Fibroblast of mammary gland (primary cell): ENCODE results near the gene SMIM30.
A peak's percentile ranks its signal among the peaks of the same experiment; 100 is the strongest.

Experiments used
- DNase-seq: peaks from one replicate; pipeline ENCODE4 v3.0.0-alpha.2; 2010; ENCODE audit warnings: low read depth
- H3K4me3 ChIP-seq: 2 replicates; pipeline ENCODE4 v1.5.1; 2011; ENCODE audit warnings: low read depth, mild to moderate bottlenecking, low read length, moderate library complexity; ENCODE audit not compliant: control insufficient read depth
- CTCF ChIP-seq: conservative IDR thresholded peaks from 2 replicates; pipeline ENCODE4 v1.5.1; 2011; ENCODE audit warnings: low read depth, low read length, inconsistent platforms; ENCODE audit not compliant: control insufficient read depth, insufficient read depth

SMIM30 gene

GRCh38 chr7:113113912-113114311, 4.4 kb downstream of the SMIM30 start:
- peak; percentile 27 for DNase-seq
- peak; percentile 16 for TF ChIP-seq CTCF
- no peak overlapping the region for H3K4me3 ChIP-seq

GRCh38 chr7:113109718-113110117, 8.6 kb downstream of the SMIM30 start:
- H3K4me3 ChIP-seq, result no peak overlapping the region
- TF ChIP-seq CTCF, result no peak
- no peak for DNase-seq

GRCh38 chr7:113100121-113100603, 18.2 kb downstream of the SMIM30 start:
- no peak overlapping the region for H3K4me3 ChIP-seq
- TF ChIP-seq CTCF, result no peak
- peak; percentile 50 for DNase-seq

- no peak for DNase-seq
- no peak overlapping the region for H3K4me3 ChIP-seq
- TF ChIP-seq CTCF, result no peak
Measured at GRCh38 chr7:113099284-113099919, 19.0 kb downstream of the SMIM30 start.

GRCh38 chr7:113094517-113095249, 23.7 kb downstream of the SMIM30 start:
- no peak for TF ChIP-seq CTCF
- H3K4me3 ChIP-seq, result no peak overlapping the region
- DNase-seq, result no peak

GRCh38 chr7:113093561-113093960, 24.8 kb downstream of the SMIM30 start:
- no peak for DNase-seq
- H3K4me3 ChIP-seq, result no peak overlapping the region
- no peak for TF ChIP-seq CTCF

- no peak for TF ChIP-seq CTCF
- DNase-seq, result no peak
- H3K4me3 ChIP-seq, result no peak overlapping the region
Measured at GRCh38 chr7:113092762-113093161, 25.6 kb downstream of the SMIM30 start.
